ENCODE data around the gene RRP12.

The RRP12 gene

DNA sequence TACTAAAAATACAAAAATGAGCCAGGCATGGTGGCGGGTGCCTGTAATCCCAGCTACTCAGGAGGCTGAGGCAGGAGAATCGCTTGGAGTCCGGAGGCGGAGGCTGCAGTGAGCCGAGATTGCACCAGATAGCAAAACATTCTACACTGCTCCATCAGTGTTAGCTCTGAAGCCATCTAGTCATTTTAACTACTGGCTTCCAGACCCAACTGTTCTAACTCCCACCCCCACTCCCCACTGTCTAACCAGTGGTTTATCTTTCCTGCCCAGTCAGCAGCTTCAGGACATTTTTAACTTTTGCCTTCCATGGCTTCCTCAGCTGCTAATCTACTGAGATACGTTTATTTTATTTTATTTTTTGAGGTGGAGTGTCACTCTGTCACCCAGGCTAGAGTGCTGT, 88.2 kb downstream of the RRP12 start:
- no peak for DNase-seq (ENCODE audit: extremely low spot score)
- ChIA-PET CTCF (interaction anchor here (0.6 kb wide), 1 partner anchor 64 kb away, joined by 4 read pairs; no protein-coding TSS in a partner anchor), POLR2A (no interaction called here)

GRCh38 chr10:97311111-97311626, 90.0 kb downstream of the RRP12 start:
- CTCF ChIA-PET: interaction anchor here (0.6 kb wide), 2 partner anchors 249 to 373 kb away, joined by 3 to 4 read pairs; no protein-coding TSS in a partner anchor
- TF ChIP-seq CTBP1 (IDR thresholded peaks at IDR 0.05; ENCODE audit: borderline replicate concordance) (no peak), ZNF384 (IDR thresholded peaks at IDR 0.05) (no peak), LEF1 (IDR thresholded peaks at IDR 0.05; ENCODE audit: borderline replicate concordance) (no peak), HDGF (IDR thresholded peaks at IDR 0.05; ENCODE audit: borderline replicate concordance) (no peak), ELF4 (IDR thresholded peaks at IDR 0.05) (no peak), PKNOX1 (IDR thresholded peaks at IDR 0.05) (no peak), TARDBP (IDR thresholded peaks at IDR 0.05) (no peak), L3MBTL2 (conservative IDR thresholded peaks at IDR 0.05) (no peak), NFRKB (IDR thresholded peaks at IDR 0.05) (no peak), SP1 (IDR thresholded peaks at IDR 0.05) (no peak), SUZ12 (IDR thresholded peaks at IDR 0.05) (no peak), BHLHE40 (IDR thresholded peaks at IDR 0.05; ENCODE audit: borderline replicate concordance) (no peak), ARNT (IDR thresholded peaks at IDR 0.05) (no peak), FOXM1 (IDR thresholded peaks at IDR 0.05; ENCODE audit: borderline replicate concordance) (no peak), FOXA1 (IDR thresholded peaks at IDR 0.05) (no peak), FOXK2 (IDR thresholded peaks at IDR 0.05) (no peak)
- DNase-seq (ENCODE audit: extremely low spot score): no peak
- POLR2A ChIA-PET: no interaction called here

More for the DNA sequence above, 88.2 kb downstream of the RRP12 start:
- no peak for TF ChIP-seq ARNT (IDR thresholded peaks at IDR 0.05)
- no peak for TF ChIP-seq FOXA1 (IDR thresholded peaks at IDR 0.05)
- TF ChIP-seq FOXK2 (IDR thresholded peaks at IDR 0.05): no peak
- no peak for TF ChIP-seq SUZ12 (IDR thresholded peaks at IDR 0.05)
- no peak for TF ChIP-seq BHLHE40 (IDR thresholded peaks at IDR 0.05; ENCODE audit: borderline replicate concordance)
- TF ChIP-seq PKNOX1 (IDR thresholded peaks at IDR 0.05): no peak
- no peak for TF ChIP-seq L3MBTL2 (conservative IDR thresholded peaks at IDR 0.05)
- no peak for TF ChIP-seq FOXM1 (IDR thresholded peaks at IDR 0.05; ENCODE audit: borderline replicate concordance)
- TF ChIP-seq TARDBP (IDR thresholded peaks at IDR 0.05): no peak
- no peak for TF ChIP-seq ZNF384 (IDR thresholded peaks at IDR 0.05)
- no peak for TF ChIP-seq LEF1 (IDR thresholded peaks at IDR 0.05; ENCODE audit: borderline replicate concordance)
- TF ChIP-seq CTBP1 (IDR thresholded peaks at IDR 0.05; ENCODE audit: borderline replicate concordance): no peak
- TF ChIP-seq NFRKB (IDR thresholded peaks at IDR 0.05): no peak

GRCh38 chr10:97307866-97308780, 93.0 kb downstream of the RRP12 start:
- no peak for TF ChIP-seq SP1 (IDR thresholded peaks at IDR 0.05)
- no peak for TF ChIP-seq L3MBTL2 (conservative IDR thresholded peaks at IDR 0.05)
- no peak for TF ChIP-seq HDGF (IDR thresholded peaks at IDR 0.05; ENCODE audit: borderline replicate concordance)
- DNase-seq (ENCODE audit: extremely low spot score): no peak
- ChIA-PET CTCF (no interaction called here), POLR2A (interaction anchor here (0.9 to 1.2 kb wide), 2 partner anchors 11 to 25 kb away, joined by 3 read pairs; partner anchors contain the start of gene FRAT1)

- POLR2A ChIA-PET: interaction anchor here (0.9 to 1.2 kb wide), 2 partner anchors 12 to 26 kb away, joined by 3 read pairs; partner anchors contain the start of gene FRAT1
- CTCF ChIA-PET: no interaction called here
- DNase-seq (ENCODE audit: extremely low spot score): no peak
- TF ChIP-seq FOXK2 (IDR thresholded peaks at IDR 0.05) (no peak), BHLHE40 (IDR thresholded peaks at IDR 0.05; ENCODE audit: borderline replicate concordance) (no peak), NFRKB (IDR thresholded peaks at IDR 0.05) (no peak), PKNOX1 (IDR thresholded peaks at IDR 0.05) (no peak)
Observed at GRCh38 chr10:97307441-97307840, 93.7 kb downstream of the RRP12 start.
